ENCODE results near the gene PLCD3. TPM values are rescaled to one million over a fixed set of nuclear protein-coding genes. Genes with fewer than 3 reads are reported as not detected.

Gene PLCD3
- total and polyA plus RNA-seq, 8 donors = 12.5 to 49.1 (median 16.9) TPM

GRCh38 chr17:45098869-45099616 lies 33.3 kb downstream of the PLCD3 start:
- intact Hi-C loops (cut with DNase I) = no loop called here
- DNase-seq = peak; percentile 56 to 94 (median 82)
- peak; percentile 94 for ATAC-seq
- Histone ChIP-seq H3K36me3 (peaks cover 8 to 99% of the 10 kb centered on the region in 2 donors), H3K27ac (no peak overlapping the region), H3K4me1 (peaks cover 3 to 9% of the 10 kb centered on the region in 2 donors), H3K27me3 (no peaks in the 10 kb centered on the region), H3K4me3 (no peak overlapping the region), H3K9me3 (no peaks in the 10 kb centered on the region)
- TF ChIP-seq CTCF (IDR thresholded peaks at IDR 0.05) = peak; percentile 82 to 83

- H3K4me3 ChIP-seq = no peak overlapping the region
- DNase-seq = peak in 1 of 4 donors; percentile 30
- ATAC-seq = no peak
- H3K27ac ChIP-seq = no peak overlapping the region
- H3K9me3 ChIP-seq = no peaks in the 10 kb centered on the region
- H3K27me3 ChIP-seq = no peaks in the 10 kb centered on the region
- intact Hi-C loops (cut with DNase I) = no loop called here
- peaks cover 8 to 99% of the 10 kb centered on the region in 2 donors for H3K36me3 ChIP-seq
- peaks cover 11 to 17% of the 10 kb centered on the region in 2 donors for H3K4me1 ChIP-seq
- no peak for TF ChIP-seq CTCF (IDR thresholded peaks at IDR 0.05)
Measured at GRCh38 chr17:45098081-45098868, 34.0 kb downstream of the PLCD3 start.

GRCh38 chr17:45096926-45097325 lies 35.4 kb downstream of the PLCD3 start:
- intact Hi-C loops (cut with DNase I) = no loop called here
- DNase-seq = peak in 1 of 4 donors; percentile 61
- no peak overlapping the region for H3K4me3 ChIP-seq
- H3K27me3 ChIP-seq = no peaks in the 10 kb centered on the region
- H3K9me3 ChIP-seq = no peaks in the 10 kb centered on the region
- no peak for TF ChIP-seq CTCF (IDR thresholded peaks at IDR 0.05)
- H3K27ac ChIP-seq = no peak overlapping the region
- no peak for ATAC-seq
- peaks cover 5 to 99% of the 10 kb centered on the region in 2 donors for H3K36me3 ChIP-seq
- peaks cover 14 to 20% of the 10 kb centered on the region in 2 donors for H3K4me1 ChIP-seq

GRCh38 chr17:45096141-45096540 lies 36.2 kb downstream of the PLCD3 start:
- intact Hi-C loops (cut with DNase I) = no loop called here
- Histone ChIP-seq H3K27ac (no peak overlapping the region), H3K4me3 (no peak overlapping the region)

More at GRCh38 chr17:45096141-45096540, 36.2 kb downstream of the PLCD3 start:
- H3K27me3 ChIP-seq = no peaks in the 10 kb centered on the region
- H3K36me3 ChIP-seq = peaks cover 3 to 99% of the 10 kb centered on the region in 2 donors
- no peaks in the 10 kb centered on the region for H3K9me3 ChIP-seq
- ATAC-seq (no peak), DNase-seq (no peak)
- TF ChIP-seq CTCF (IDR thresholded peaks at IDR 0.05) = peak; percentile 13 to 21
- peaks cover 14 to 20% of the 10 kb centered on the region in 2 donors for H3K4me1 ChIP-seq
